Measurements from ENCODE around the gene RSBN1L.
"Not testable (repeated sequence)": the region's sequence is repeated elsewhere in the genome, so short reads cannot be mapped to it uniquely, and the experiment has no call there.

The RSBN1L gene

GRCh38 chr7:77696057-77696642 is at the start of gene RSBN1L:
RSBN1L (plus strand) TSS chr7:77696459; CDS start chr7:77696470, 11 bp downstream.
- Histone ChIP-seq H3K9ac (ENCODE audit: low read length) (peak within 1 kb of the TSS; percentile 96), H3K9me3 (ENCODE audit: control insufficient read depth, low read depth, low read length) (no peaks in the 10 kb centered on the region), H3K4me1 (ENCODE audit: control insufficient read depth, low read depth, low read length) (peaks cover 14% of the 10 kb centered on the region), H3K27ac (ENCODE audit: low read length) (peak within 1 kb of the TSS; percentile 89), H3K27me3 (ENCODE audit: control insufficient read depth, insufficient read depth, low read length) (no peaks in the 10 kb centered on the region), H3K4me3 (ENCODE audit: low read length) (peak within 1 kb of the TSS; percentile 99), H3K36me3 (ENCODE audit: control insufficient read depth, low read depth, low read length) (no peaks in the 10 kb centered on the region)

- Histone ChIP-seq H3K4me3 (ENCODE audit: low read length) (no peak overlapping the region), H3K9me3 (ENCODE audit: control insufficient read depth, low read depth, low read length) (no peaks in the 10 kb centered on the region), H3K9ac (ENCODE audit: low read length) (no peak overlapping the region), H3K4me1 (ENCODE audit: control insufficient read depth, low read depth, low read length) (peaks cover 4% of the 10 kb centered on the region), H3K27me3 (ENCODE audit: control insufficient read depth, insufficient read depth, low read length) (no peaks in the 10 kb centered on the region), H3K36me3 (ENCODE audit: control insufficient read depth, low read depth, low read length) (peaks cover 18% of the 10 kb centered on the region), H3K27ac (ENCODE audit: low read length) (no peak overlapping the region)
These were observed 47.4 kb upstream of the RSBN1L start for GRCh38 chr7:77648742-77649338.

- Histone ChIP-seq H3K27ac (ENCODE audit: low read length) (no peak overlapping the region), H3K9me3 (ENCODE audit: control insufficient read depth, low read depth, low read length) (no peaks in the 10 kb centered on the region), H3K9ac (ENCODE audit: low read length) (no peak overlapping the region)
These were observed 46.4 kb upstream of the RSBN1L start for GRCh38 chr7:77649716-77650349.

GRCh38 chr7:77651575-77652162 is 44.6 kb upstream of the RSBN1L start:
- H3K27ac ChIP-seq (ENCODE audit: low read length) = no peak overlapping the region
- no peak overlapping the region for H3K9ac ChIP-seq (ENCODE audit: low read length)
- peaks cover 4% of the 10 kb centered on the region for H3K4me1 ChIP-seq (ENCODE audit: control insufficient read depth, low read depth, low read length)
- no peaks in the 10 kb centered on the region for H3K27me3 ChIP-seq (ENCODE audit: control insufficient read depth, insufficient read depth, low read length)
- H3K36me3 ChIP-seq (ENCODE audit: control insufficient read depth, low read depth, low read length) = peaks cover 14% of the 10 kb centered on the region
- H3K9me3 ChIP-seq (ENCODE audit: control insufficient read depth, low read depth, low read length) = no peaks in the 10 kb centered on the region
- H3K4me3 ChIP-seq (ENCODE audit: low read length) = no peak overlapping the region

More at GRCh38 chr7:77649716-77650349, 46.4 kb upstream of the RSBN1L start:
- no peak overlapping the region for H3K4me3 ChIP-seq (ENCODE audit: low read length)
- peaks cover 16% of the 10 kb centered on the region for H3K36me3 ChIP-seq (ENCODE audit: control insufficient read depth, low read depth, low read length)
- no peaks in the 10 kb centered on the region for H3K27me3 ChIP-seq (ENCODE audit: control insufficient read depth, insufficient read depth, low read length)
- H3K4me1 ChIP-seq (ENCODE audit: control insufficient read depth, low read depth, low read length) = peaks cover 4% of the 10 kb centered on the region

- H3K9ac ChIP-seq (ENCODE audit: low read length); H3K9me3 ChIP-seq (ENCODE audit: control insufficient read depth, low read depth, low read length); H3K4me3 ChIP-seq (ENCODE audit: low read length); H3K27me3 ChIP-seq (ENCODE audit: control insufficient read depth, insufficient read depth, low read length); H3K27ac ChIP-seq (ENCODE audit: low read length); H3K4me1 ChIP-seq (ENCODE audit: control insufficient read depth, low read depth, low read length): not testable (repeated sequence)
- H3K36me3 ChIP-seq (ENCODE audit: control insufficient read depth, low read depth, low read length) = peaks cover 14% of the 10 kb centered on the region
These were observed 43.4 kb upstream of the RSBN1L start for GRCh38 chr7:77652826-77653225.

GRCh38 chr7:77653572-77653971 is 42.7 kb upstream of the RSBN1L start:
- H3K9ac ChIP-seq (ENCODE audit: low read length) = no peak overlapping the region
- no peaks in the 10 kb centered on the region for H3K9me3 ChIP-seq (ENCODE audit: control insufficient read depth, low read depth, low read length)
- no peaks in the 10 kb centered on the region for H3K27me3 ChIP-seq (ENCODE audit: control insufficient read depth, insufficient read depth, low read length)
- no peak overlapping the region for H3K4me3 ChIP-seq (ENCODE audit: low read length)
- H3K36me3 ChIP-seq (ENCODE audit: control insufficient read depth, low read depth, low read length) = peaks cover 17% of the 10 kb centered on the region
- H3K27ac ChIP-seq (ENCODE audit: low read length) = no peak overlapping the region
- peaks cover 4% of the 10 kb centered on the region for H3K4me1 ChIP-seq (ENCODE audit: control insufficient read depth, low read depth, low read length)

- Histone ChIP-seq H3K27me3 (ENCODE audit: control insufficient read depth, insufficient read depth, low read length) (no peaks in the 10 kb centered on the region), H3K4me3 (ENCODE audit: low read length) (no peak overlapping the region), H3K9ac (ENCODE audit: low read length) (no peak overlapping the region), H3K36me3 (ENCODE audit: control insufficient read depth, low read depth, low read length) (peaks cover 14% of the 10 kb centered on the region), H3K4me1 (ENCODE audit: control insufficient read depth, low read depth, low read length) (no peaks in the 10 kb centered on the region), H3K27ac (ENCODE audit: low read length) (no peak overlapping the region), H3K9me3 (ENCODE audit: control insufficient read depth, low read depth, low read length) (no peaks in the 10 kb centered on the region)
These were observed 40.9 kb upstream of the RSBN1L start for GRCh38 chr7:77655356-77655755.

GRCh38 chr7:77655836-77656455 is 40.3 kb upstream of the RSBN1L start:
- Histone ChIP-seq H3K4me3 (ENCODE audit: low read length) (no peak overlapping the region), H3K9ac (ENCODE audit: low read length) (no peak overlapping the region), H3K27me3 (ENCODE audit: control insufficient read depth, insufficient read depth, low read length) (no peaks in the 10 kb centered on the region), H3K9me3 (ENCODE audit: control insufficient read depth, low read depth, low read length) (no peaks in the 10 kb centered on the region), H3K36me3 (ENCODE audit: control insufficient read depth, low read depth, low read length) (peaks cover 14% of the 10 kb centered on the region), H3K27ac (ENCODE audit: low read length) (no peak overlapping the region), H3K4me1 (ENCODE audit: control insufficient read depth, low read depth, low read length) (no peaks in the 10 kb centered on the region)

GRCh38 chr7:77657427-77658224 is 38.6 kb upstream of the RSBN1L start:
- peaks cover 14% of the 10 kb centered on the region for H3K36me3 ChIP-seq (ENCODE audit: control insufficient read depth, low read depth, low read length)
- H3K4me1 ChIP-seq (ENCODE audit: control insufficient read depth, low read depth, low read length) = no peaks in the 10 kb centered on the region
- no peaks in the 10 kb centered on the region for H3K27me3 ChIP-seq (ENCODE audit: control insufficient read depth, insufficient read depth, low read length)
- no peak overlapping the region for H3K27ac ChIP-seq (ENCODE audit: low read length)
- no peak overlapping the region for H3K9ac ChIP-seq (ENCODE audit: low read length)
- no peak overlapping the region for H3K4me3 ChIP-seq (ENCODE audit: low read length)
- no peaks in the 10 kb centered on the region for H3K9me3 ChIP-seq (ENCODE audit: control insufficient read depth, low read depth, low read length)

GRCh38 chr7:77658928-77659327 is 37.3 kb upstream of the RSBN1L start:
- Histone ChIP-seq H3K4me1 (ENCODE audit: control insufficient read depth, low read depth, low read length) (no peaks in the 10 kb centered on the region), H3K27me3 (ENCODE audit: control insufficient read depth, insufficient read depth, low read length) (no peaks in the 10 kb centered on the region), H3K4me3 (ENCODE audit: low read length) (no peak overlapping the region), H3K9me3 (ENCODE audit: control insufficient read depth, low read depth, low read length) (no peaks in the 10 kb centered on the region), H3K36me3 (ENCODE audit: control insufficient read depth, low read depth, low read length) (peaks cover 14% of the 10 kb centered on the region), H3K9ac (ENCODE audit: low read length) (no peak overlapping the region), H3K27ac (ENCODE audit: low read length) (no peak overlapping the region)

GRCh38 chr7:77661816-77662215 is 34.4 kb upstream of the RSBN1L start:
- Histone ChIP-seq H3K4me3 (ENCODE audit: low read length) (no peak overlapping the region), H3K9me3 (ENCODE audit: control insufficient read depth, low read depth, low read length) (no peaks in the 10 kb centered on the region), H3K36me3 (ENCODE audit: control insufficient read depth, low read depth, low read length) (peaks cover 2% of the 10 kb centered on the region), H3K9ac (ENCODE audit: low read length) (no peak overlapping the region), H3K27ac (ENCODE audit: low read length) (no peak overlapping the region), H3K27me3 (ENCODE audit: control insufficient read depth, insufficient read depth, low read length) (no peaks in the 10 kb centered on the region), H3K4me1 (ENCODE audit: control insufficient read depth, low read depth, low read length) (no peaks in the 10 kb centered on the region)

All from iPS-18a (cell line).